Endothelial cell of umbilical vein (primary cell): ENCODE measurements around the gene XPNPEP1. TPM values are rescaled to one million over a fixed set of nuclear protein-coding genes. Genes with fewer than 3 reads are reported as not detected.

Experiments used
- BruUV-seq: library from RNA; stranded (reverse); fragments of 400-500 nt; replicated peaks from 2 replicates; lab custom pipeline; 2021; lab: Mats Ljungman, UMichigan
- CTCF ChIA-PET: fragments of 300-600, 350-600 bp; sonication (Branson Sonifier 250); formaldehyde crosslinking; loops from one replicate; lab custom pipeline; 2021; ENCODE audit warnings: antibody characterized with exemption, inconsistent platforms; lab: Charles Lee
- POLR2A ChIA-PET: fragments of 300-600, 350-600 bp; sonication (Branson Sonifier 250); formaldehyde crosslinking; loops from one replicate; lab custom pipeline; 2021; ENCODE audit warnings: antibody characterized with exemption, inconsistent platforms; lab: Charles Lee
- DNase-seq: peaks from one replicate; pipeline ENCODE4 v3.0.0-alpha.2; 2011; ENCODE audit warnings: low read depth, low spot score
- FAIRE-seq: peaks from 2 replicates; lab custom pipeline; 2011; peaks lifted over from hg19 to GRCh38; lab: Jason Lieb, UNC
- H2AFZ ChIP-seq: 2 replicates; pipeline ENCODE4 v1.6.0; 2012; ENCODE audit warnings: low read depth, low read length, control low read depth, inconsistent platforms
- H3K27ac ChIP-seq: 2 replicates; pipeline ENCODE4 v1.5.1; 2011; ENCODE audit warnings: low read depth, mild to moderate bottlenecking, control low read depth, low read length, moderate library complexity; ENCODE audit not compliant: insufficient read depth
- H3K27me3 ChIP-seq, 2 experiments: 2 replicates each; pipeline versions ENCODE4 v1.6.0 to v1.6.1; 2011; ENCODE audit warnings: low read length in 2 of 2, mixed read lengths in 1 of 2; ENCODE audit not compliant: control insufficient read depth in 2 of 2, insufficient read depth in 2 of 2
- H3K36me3 ChIP-seq, 2 experiments: 2 replicates in 1 of 2; 3 replicates in 1 of 2; pipeline ENCODE4 v1.5.1; 2011; ENCODE audit warnings: low read length in 2 of 2, mild to moderate bottlenecking in 1 of 2, moderate library complexity in 1 of 2; ENCODE audit not compliant: control insufficient read depth in 2 of 2, insufficient read depth in 2 of 2; ENCODE audit errors: extremely low read depth in 1 of 2
- H3K4me1 ChIP-seq: 3 replicates; pipeline ENCODE4 v1.5.1; 2011; ENCODE audit warnings: mild to moderate bottlenecking, low read length; ENCODE audit not compliant: control insufficient read depth, insufficient read depth; ENCODE audit errors: extremely low read depth
- H3K4me2 ChIP-seq: 2 replicates; pipeline ENCODE4 v1.6.1; 2011; ENCODE audit warnings: low read length, control low read depth, mixed read lengths; ENCODE audit not compliant: insufficient read depth
- H3K4me3 ChIP-seq, 3 experiments: fragments of 200-600 bp in 1 of 3; sonication (generic), shearing (Covaris generic) in 1 of 3; replicated peaks in 1 of 3; 2 replicates each; pipeline ENCODE4 v1.5.1; 2011 to 2016; ENCODE audit warnings: control low read depth in 3 of 3, low read length in 3 of 3, mild to moderate bottlenecking in 2 of 3, inconsistent platforms in 1 of 3, low read depth in 1 of 3, moderate library complexity in 1 of 3; ENCODE audit not compliant: insufficient read depth in 1 of 3
- H3K79me2 ChIP-seq: 2 replicates; pipeline ENCODE4 v1.6.0; 2012; ENCODE audit warnings: low read length, inconsistent platforms; ENCODE audit not compliant: control insufficient read depth, insufficient read depth
- H3K9ac ChIP-seq: replicated peaks from 2 replicates; pipeline ENCODE3; 2011; ENCODE audit warnings: low read length, control low read depth; ENCODE audit not compliant: insufficient read depth; ENCODE audit errors: extremely low read depth
- H3K9me1 ChIP-seq: replicated peaks from 3 replicates; pipeline ENCODE4 v1.6.0; 2011; ENCODE audit warnings: mild to moderate bottlenecking, low read length; ENCODE audit not compliant: control insufficient read depth, insufficient read depth; ENCODE audit errors: extremely low read depth
- H3K9me3 ChIP-seq: replicated peaks from 2 replicates; pipeline ENCODE4 v1.5.1; 2012; ENCODE audit warnings: low read length, inconsistent platforms; ENCODE audit not compliant: control insufficient read depth, insufficient read depth
- H4K20me1 ChIP-seq: replicated peaks from 2 replicates; pipeline ENCODE3; 2011; ENCODE audit warnings: mild to moderate bottlenecking, low read length; ENCODE audit not compliant: control insufficient read depth, insufficient read depth; ENCODE audit errors: extremely low read depth
- EZH2 ChIP-seq: IDR thresholded peaks from 2 replicates; pipeline ENCODE4 v1.6.1; 2012; ENCODE audit warnings: borderline replicate concordance, low read depth, mild to moderate bottlenecking, moderate library complexity, low read length, inconsistent platforms; ENCODE audit not compliant: severe bottlenecking
- FOS ChIP-seq: IDR thresholded peaks from 2 replicates; pipeline ENCODE4 v1.6.1; 2011; ENCODE audit warnings: mild to moderate bottlenecking, low read length, moderate library complexity, borderline replicate concordance; ENCODE audit not compliant: insufficient read depth
- GATA2 ChIP-seq: IDR thresholded peaks from 2 replicates; pipeline ENCODE4 v1.7.0; 2011; ENCODE audit warnings: low read depth, mild to moderate bottlenecking, moderate library complexity, mixed read lengths, low read length; ENCODE audit not compliant: insufficient read length, insufficient read depth
- JUN ChIP-seq: IDR thresholded peaks from 2 replicates; pipeline ENCODE4 v1.6.1; 2011; ENCODE audit warnings: borderline replicate concordance, low read depth; ENCODE audit not compliant: insufficient read length, insufficient read depth
- MYC ChIP-seq: IDR thresholded peaks from one replicate; pipeline ENCODE4 v1.6.1; 2011; ENCODE audit warnings: mild to moderate bottlenecking, low read depth, low read length
- POLR2A ChIP-seq: IDR thresholded peaks from 2 replicates; pipeline ENCODE4 v1.6.1; 2012; ENCODE audit warnings: low read depth, mild to moderate bottlenecking, control low read depth, low read length
- POLR2AphosphoS5 ChIP-seq: IDR thresholded peaks from 2 replicates; pipeline ENCODE4 v1.6.1; 2012; ENCODE audit warnings: low read depth, mild to moderate bottlenecking, control low read depth, low read length, moderate library complexity; ENCODE audit not compliant: insufficient read depth
- dilution Hi-C: fragments of 300-500 bp; cut with MboI; formaldehyde crosslinking; loops from one replicate; pipeline ENCODE4 v1.15.0; 2019; ENCODE audit warnings: low sequenced_read_pairs; ENCODE audit not compliant: extremely low pct_ligation_motif_present
- intact Hi-C: fragments of 100-400 bp; cut with micrococcal nuclease; formaldehyde crosslinking; loops from one replicate; pipeline ENCODE4 v1.10.0; 2022
- polyA plus RNA-seq, 4 experiments: library from polyadenylated mRNA; depleted of rRNA in 3 of 4; stranded (reverse) in 3 of 4; unstranded in 1 of 4; fragments of >200 nt; gene quantifications; 2 replicates each; pipeline versions ENCODE4 v1.2.1 to v1.2.3, GENCODE V29; 2011 to 2012; ENCODE audit warnings: missing spikeins in 1 of 4
- total RNA-seq: library from RNA; stranded (reverse); gene quantifications from 2 replicates; pipeline ENCODE4 v1.2.3, GENCODE V29; 2021
- TF ChIP-seq, protein P1 (sequence below), 2 donors: IDR thresholded peaks; 1 replicate in 1 of 2; 2 replicates in 1 of 2; pipeline ENCODE4 v1.5.1; 2011; ENCODE audit warnings: low read length in 2 of 2, mild to moderate bottlenecking in 2 of 2, moderate library complexity in 2 of 2, control low read depth in 1 of 2, inconsistent platforms in 1 of 2, low read depth in 1 of 2; ENCODE audit not compliant: insufficient read depth in 1 of 2; ENCODE audit errors: extremely low read depth in 1 of 2
- TF ChIP-seq, protein P2 (sequence below): IDR thresholded peaks from 2 replicates; pipeline ENCODE4 v1.6.1; 2011; ENCODE audit not compliant: insufficient read depth, insufficient read length

The XPNPEP1 gene
- total and polyA plus RNA-seq, 2 donors (not counting 3 experiments of a cell fraction or from before 2014, with no cell fraction given), result 81.1 to 245 TPM

- Histone ChIP-seq H3K9me1 (no peaks in the 10 kb centered on the region), H3K27me3 (no peaks in the 10 kb centered on the region), H2AFZ (no peak overlapping the region), H3K9me3 (no peaks in the 10 kb centered on the region), H3K4me1 (no peaks in the 10 kb centered on the region), H3K27ac (no peak overlapping the region), H3K9ac (no peak overlapping the region), H3K4me2 (no peak overlapping the region), H3K36me3 (peaks cover 13 to 42% of the 10 kb centered on the region in 2 experiments), H4K20me1 (no peaks in the 10 kb centered on the region), H3K4me3 (no peak overlapping the region), H3K79me2 (no peaks in the 10 kb centered on the region)
- TF ChIP-seq FOS, result no peak
- TF ChIP-seq POLR2AphosphoS5, result no peak
- no peak for TF ChIP-seq JUN
- TF ChIP-seq MYC, result no peak
- TF ChIP-seq POLR2A, result no peak
- TF ChIP-seq, protein P1, sequence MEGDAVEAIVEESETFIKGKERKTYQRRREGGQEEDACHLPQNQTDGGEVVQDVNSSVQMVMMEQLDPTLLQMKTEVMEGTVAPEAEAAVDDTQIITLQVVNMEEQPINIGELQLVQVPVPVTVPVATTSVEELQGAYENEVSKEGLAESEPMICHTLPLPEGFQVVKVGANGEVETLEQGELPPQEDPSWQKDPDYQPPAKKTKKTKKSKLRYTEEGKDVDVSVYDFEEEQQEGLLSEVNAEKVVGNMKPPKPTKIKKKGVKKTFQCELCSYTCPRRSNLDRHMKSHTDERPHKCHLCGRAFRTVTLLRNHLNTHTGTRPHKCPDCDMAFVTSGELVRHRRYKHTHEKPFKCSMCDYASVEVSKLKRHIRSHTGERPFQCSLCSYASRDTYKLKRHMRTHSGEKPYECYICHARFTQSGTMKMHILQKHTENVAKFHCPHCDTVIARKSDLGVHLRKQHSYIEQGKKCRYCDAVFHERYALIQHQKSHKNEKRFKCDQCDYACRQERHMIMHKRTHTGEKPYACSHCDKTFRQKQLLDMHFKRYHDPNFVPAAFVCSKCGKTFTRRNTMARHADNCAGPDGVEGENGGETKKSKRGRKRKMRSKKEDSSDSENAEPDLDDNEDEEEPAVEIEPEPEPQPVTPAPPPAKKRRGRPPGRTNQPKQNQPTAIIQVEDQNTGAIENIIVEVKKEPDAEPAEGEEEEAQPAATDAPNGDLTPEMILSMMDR (IDR thresholded peaks at IDR 0.05; ENCODE audit: extremely low read depth in 1 of 2, insufficient read depth in 1 of 2, low read depth in 1 of 2, low read length in 2 of 2), result no peak
- TF ChIP-seq EZH2, result no peak
- TF ChIP-seq, protein P2, sequence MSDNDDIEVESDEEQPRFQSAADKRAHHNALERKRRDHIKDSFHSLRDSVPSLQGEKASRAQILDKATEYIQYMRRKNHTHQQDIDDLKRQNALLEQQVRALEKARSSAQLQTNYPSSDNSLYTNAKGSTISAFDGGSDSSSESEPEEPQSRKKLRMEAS, result no peak
- no peak for TF ChIP-seq GATA2
- no TSS peak for BruUV-seq
- DNase-seq (no peak), FAIRE-seq (no peak)
- POLR2A ChIA-PET, result no interaction called here
- CTCF ChIA-PET, result interaction anchor here (0.5 kb wide), 1 partner anchor 17 kb away, joined by 3 read pairs; no protein-coding TSS in a partner anchor
- dilution Hi-C loops (loop anchor here (25.0 kb wide), 1 partner anchor 410 kb away; no protein-coding TSS in a partner anchor), intact Hi-C loops (no loop called here)
These were observed 45.8 kb downstream of the XPNPEP1 start for GRCh38 chr10:109877546-109877945.
